ENCODE measurements around the gene PIEZO2.
A peak's percentile ranks its signal among the peaks of the same experiment; 100 is the strongest.

Gene PIEZO2

DNA sequence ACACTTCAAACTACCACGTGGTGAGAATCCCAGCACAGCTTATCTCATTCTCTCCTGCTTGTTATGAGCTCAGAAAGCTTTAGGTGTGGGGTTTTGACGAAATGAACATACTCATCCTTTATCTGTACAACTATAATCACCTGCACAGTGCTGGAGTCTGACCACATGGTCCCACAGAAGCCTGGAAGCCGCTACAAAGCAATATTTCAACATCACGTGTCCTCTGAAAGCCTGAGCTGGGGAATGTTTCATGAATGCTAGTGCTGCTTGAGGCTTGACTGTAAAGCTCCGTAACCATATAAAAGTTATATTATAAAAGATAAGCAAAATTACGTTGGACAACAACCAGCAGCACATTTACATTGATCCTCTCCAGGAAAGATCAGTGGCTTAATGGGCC lies 43.9 kb downstream of the PIEZO2 start:
- H3K27me3 Mint-ChIP-seq (ENCODE audit: low read depth, poor library complexity), result peaks cover 10% of the 10 kb centered on the region
- H3K4me3 Mint-ChIP-seq, result no peak overlapping the region
- TF ChIP-seq, protein P1, sequence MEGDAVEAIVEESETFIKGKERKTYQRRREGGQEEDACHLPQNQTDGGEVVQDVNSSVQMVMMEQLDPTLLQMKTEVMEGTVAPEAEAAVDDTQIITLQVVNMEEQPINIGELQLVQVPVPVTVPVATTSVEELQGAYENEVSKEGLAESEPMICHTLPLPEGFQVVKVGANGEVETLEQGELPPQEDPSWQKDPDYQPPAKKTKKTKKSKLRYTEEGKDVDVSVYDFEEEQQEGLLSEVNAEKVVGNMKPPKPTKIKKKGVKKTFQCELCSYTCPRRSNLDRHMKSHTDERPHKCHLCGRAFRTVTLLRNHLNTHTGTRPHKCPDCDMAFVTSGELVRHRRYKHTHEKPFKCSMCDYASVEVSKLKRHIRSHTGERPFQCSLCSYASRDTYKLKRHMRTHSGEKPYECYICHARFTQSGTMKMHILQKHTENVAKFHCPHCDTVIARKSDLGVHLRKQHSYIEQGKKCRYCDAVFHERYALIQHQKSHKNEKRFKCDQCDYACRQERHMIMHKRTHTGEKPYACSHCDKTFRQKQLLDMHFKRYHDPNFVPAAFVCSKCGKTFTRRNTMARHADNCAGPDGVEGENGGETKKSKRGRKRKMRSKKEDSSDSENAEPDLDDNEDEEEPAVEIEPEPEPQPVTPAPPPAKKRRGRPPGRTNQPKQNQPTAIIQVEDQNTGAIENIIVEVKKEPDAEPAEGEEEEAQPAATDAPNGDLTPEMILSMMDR (IDR thresholded peaks at IDR 0.05), result no peak
- no peak for DNase-seq
- no peaks in the 10 kb centered on the region for H3K4me1 Mint-ChIP-seq
- no peak overlapping the region for H3K27ac Mint-ChIP-seq
- H3K36me3 Mint-ChIP-seq (ENCODE audit: low read depth), result no peaks in the 10 kb centered on the region
- peaks cover 5% of the 10 kb centered on the region for H3K9me3 Mint-ChIP-seq

DNA sequence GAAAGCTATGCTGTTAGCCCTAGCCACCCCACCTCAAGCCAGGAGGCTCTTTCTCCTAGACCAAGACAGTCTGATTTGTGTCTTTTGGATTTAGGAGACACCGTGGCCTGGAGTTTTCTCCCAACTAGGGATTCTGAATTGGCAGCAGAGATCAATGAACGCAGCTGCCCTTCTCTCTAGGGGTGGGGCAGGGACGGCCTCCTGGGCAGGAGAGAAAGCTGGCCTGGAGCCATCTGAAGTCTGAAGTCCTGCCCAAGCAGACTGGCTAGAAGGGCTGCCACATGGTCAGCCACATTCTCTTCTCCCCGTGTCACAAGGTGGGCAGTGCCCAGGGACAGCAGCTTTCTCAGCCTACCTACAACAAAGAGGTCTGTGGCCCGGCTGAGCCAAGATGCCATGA lies 45.1 kb downstream of the PIEZO2 start:
- peaks cover 10% of the 10 kb centered on the region for H3K27me3 Mint-ChIP-seq (ENCODE audit: low read depth, poor library complexity)
- H3K27ac Mint-ChIP-seq, result no peak overlapping the region
- no peaks in the 10 kb centered on the region for H3K4me1 Mint-ChIP-seq
- no peaks in the 10 kb centered on the region for H3K36me3 Mint-ChIP-seq (ENCODE audit: low read depth)
- TF ChIP-seq, protein P1 (IDR thresholded peaks at IDR 0.05), result no peak
- H3K4me3 Mint-ChIP-seq, result no peak overlapping the region
- peaks cover 5% of the 10 kb centered on the region for H3K9me3 Mint-ChIP-seq
- no peak for DNase-seq

DNA sequence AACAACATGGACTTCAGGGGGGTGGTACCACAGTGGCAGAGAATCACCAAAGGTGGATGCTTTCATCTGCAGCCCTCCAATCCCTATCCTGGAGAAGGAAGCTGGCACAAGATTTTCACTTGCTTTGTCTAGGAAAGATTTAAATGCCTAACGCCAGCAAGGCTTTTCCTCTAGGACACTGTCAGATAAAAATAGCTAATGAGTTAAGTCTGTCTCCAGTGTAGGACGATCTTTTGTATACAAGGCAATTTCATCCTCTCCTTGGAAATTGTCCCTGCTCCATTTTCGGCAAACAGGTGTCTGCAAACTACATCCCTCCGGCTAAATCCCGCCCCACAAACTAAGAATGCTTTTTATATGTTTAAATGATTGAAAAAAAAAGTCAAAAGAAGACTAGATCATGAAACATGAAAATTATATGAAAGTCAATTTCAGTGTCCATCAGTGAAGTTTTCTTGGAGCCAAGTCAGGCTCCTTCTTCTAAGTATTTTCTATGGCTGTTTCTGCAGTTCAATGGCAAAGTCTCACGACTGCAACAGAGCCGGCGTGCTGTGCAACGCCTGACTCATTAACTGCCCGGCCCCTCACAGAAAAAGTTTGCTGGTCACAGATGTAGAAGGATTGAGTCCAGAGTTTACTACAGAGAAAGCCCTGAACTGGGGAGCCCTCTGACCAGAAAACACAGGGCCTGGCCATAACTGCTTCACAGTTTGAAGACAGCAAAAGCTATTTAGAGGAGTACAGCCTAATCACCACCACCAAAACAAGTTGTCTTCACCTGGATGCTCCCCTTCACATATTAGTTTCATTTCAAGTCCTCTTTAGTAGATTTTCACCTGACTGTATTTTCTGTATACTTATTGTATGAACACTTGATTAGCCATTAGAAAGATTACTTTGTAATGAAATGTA lies 52.3 kb downstream of the PIEZO2 start:
- no peaks in the 10 kb centered on the region for H3K36me3 Mint-ChIP-seq (ENCODE audit: low read depth)
- H3K27ac Mint-ChIP-seq, result peak overlapping the region; percentile 49
- no peak overlapping the region for H3K4me3 Mint-ChIP-seq
- peaks cover 3% of the 10 kb centered on the region for H3K27me3 Mint-ChIP-seq (ENCODE audit: low read depth, poor library complexity)
- H3K4me1 Mint-ChIP-seq, result peaks cover 27% of the 10 kb centered on the region
- no peak for DNase-seq
- no peaks in the 10 kb centered on the region for H3K9me3 Mint-ChIP-seq
- TF ChIP-seq, protein P1 (IDR thresholded peaks at IDR 0.05), result no peak

- TF ChIP-seq, protein P1 (IDR thresholded peaks at IDR 0.05), result no peak
- no peaks in the 10 kb centered on the region for H3K27me3 Mint-ChIP-seq (ENCODE audit: low read depth, poor library complexity)
- no peak for DNase-seq
- H3K4me3 Mint-ChIP-seq, result no peak overlapping the region
- no peaks in the 10 kb centered on the region for H3K36me3 Mint-ChIP-seq (ENCODE audit: low read depth)
- peaks cover 27% of the 10 kb centered on the region for H3K4me1 Mint-ChIP-seq
- peaks cover 4% of the 10 kb centered on the region for H3K9me3 Mint-ChIP-seq
- no peak overlapping the region for H3K27ac Mint-ChIP-seq
These were observed 53.0 kb downstream of the PIEZO2 start for GRCh38 chr18:11096411-11096810.

DNA sequence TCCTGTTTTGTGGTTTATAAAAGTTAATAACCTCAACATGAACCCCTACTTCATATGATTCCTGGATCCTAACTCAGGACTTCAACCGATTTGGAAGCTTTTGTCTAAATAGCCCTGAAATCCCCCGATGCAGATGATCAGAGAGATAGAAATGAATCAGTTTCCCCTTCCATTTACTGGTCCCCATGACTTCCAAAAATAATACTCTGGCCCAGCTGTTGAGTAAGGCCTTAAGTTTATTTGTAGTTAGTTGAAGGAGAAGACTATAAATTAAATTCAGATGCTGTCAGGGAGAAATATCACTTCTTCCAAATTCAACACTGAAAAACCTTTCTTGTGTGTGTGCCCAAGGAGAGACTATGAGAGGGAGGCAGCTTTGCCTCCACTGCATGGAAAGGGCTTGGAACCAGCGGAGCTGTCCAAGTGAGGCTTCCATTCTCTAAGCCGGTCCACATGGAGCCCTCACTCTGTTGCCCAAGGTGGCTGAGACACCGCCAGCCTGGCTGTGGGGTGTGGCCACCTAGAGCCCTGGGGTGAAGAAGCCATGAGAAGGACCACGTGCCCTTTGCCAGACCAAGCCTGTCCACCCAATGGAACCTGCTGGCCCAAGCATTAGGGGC lies 53.6 kb downstream of the PIEZO2 start:
- Mint-ChIP-seq H3K27me3 (ENCODE audit: low read depth, poor library complexity) (no peaks in the 10 kb centered on the region), H3K4me1 (peaks cover 27% of the 10 kb centered on the region), H3K27ac (no peak overlapping the region), H3K4me3 (no peak overlapping the region), H3K9me3 (peaks cover 4% of the 10 kb centered on the region), H3K36me3 (ENCODE audit: low read depth) (no peaks in the 10 kb centered on the region)
- TF ChIP-seq, protein P1 (IDR thresholded peaks at IDR 0.05), result no peak
- no peak for DNase-seq

All from nephron progenitor cell (in vitro differentiated cells).